Mesothelial cell of epicardium (in vitro differentiated cells): ENCODE results near the gene CEP128. TPM values are rescaled to one million over a fixed set of nuclear protein-coding genes. Genes with fewer than 3 reads are reported as not detected.

ENCODE experiments used
- DNase-seq, 2 experiments: peaks; one replicate each; pipeline ENCODE4 v3.0.0; 2021; ENCODE audit warnings: low spot score in 2 of 2; ENCODE audit not compliant: unreplicated experiment in 2 of 2
- H3K27ac Mint-ChIP-seq: 2 replicates; pipeline ENCODE4 v1.8.0; 2021; ENCODE audit warnings: mixed read lengths
- H3K27me3 Mint-ChIP-seq: 2 replicates; pipeline ENCODE4 v1.8.0; 2021; ENCODE audit warnings: low read depth, mixed read lengths
- H3K36me3 Mint-ChIP-seq: 2 replicates; pipeline ENCODE4 v1.8.0; 2021; ENCODE audit warnings: mixed read lengths
- H3K4me1 Mint-ChIP-seq: 2 replicates; pipeline ENCODE4 v1.8.0; 2021; ENCODE audit warnings: mixed read lengths
- H3K4me3 Mint-ChIP-seq: 2 replicates; pipeline ENCODE4 v1.8.0; 2021; ENCODE audit warnings: mild to moderate bottlenecking, moderate library complexity, mixed read lengths
- H3K9me3 Mint-ChIP-seq: 2 replicates; pipeline ENCODE4 v1.8.0; 2021; ENCODE audit warnings: mixed read lengths
- total RNA-seq: library from RNA; stranded (reverse); gene quantifications from 3 replicates; pipeline ENCODE4 v1.2.1, GENCODE V29; 2021
- TF ChIP-seq, protein P1 (sequence below): fragments of 200-600 bp; sonication (generic); IDR thresholded peaks from one replicate; pipeline ENCODE4 v1.5.0; 2021; ENCODE audit warnings: antibody characterized with exemption; ENCODE audit not compliant: unreplicated experiment

Gene CEP128
- total RNA-seq, 1 donor from 2014 or later: 14.8 TPM

DNA sequence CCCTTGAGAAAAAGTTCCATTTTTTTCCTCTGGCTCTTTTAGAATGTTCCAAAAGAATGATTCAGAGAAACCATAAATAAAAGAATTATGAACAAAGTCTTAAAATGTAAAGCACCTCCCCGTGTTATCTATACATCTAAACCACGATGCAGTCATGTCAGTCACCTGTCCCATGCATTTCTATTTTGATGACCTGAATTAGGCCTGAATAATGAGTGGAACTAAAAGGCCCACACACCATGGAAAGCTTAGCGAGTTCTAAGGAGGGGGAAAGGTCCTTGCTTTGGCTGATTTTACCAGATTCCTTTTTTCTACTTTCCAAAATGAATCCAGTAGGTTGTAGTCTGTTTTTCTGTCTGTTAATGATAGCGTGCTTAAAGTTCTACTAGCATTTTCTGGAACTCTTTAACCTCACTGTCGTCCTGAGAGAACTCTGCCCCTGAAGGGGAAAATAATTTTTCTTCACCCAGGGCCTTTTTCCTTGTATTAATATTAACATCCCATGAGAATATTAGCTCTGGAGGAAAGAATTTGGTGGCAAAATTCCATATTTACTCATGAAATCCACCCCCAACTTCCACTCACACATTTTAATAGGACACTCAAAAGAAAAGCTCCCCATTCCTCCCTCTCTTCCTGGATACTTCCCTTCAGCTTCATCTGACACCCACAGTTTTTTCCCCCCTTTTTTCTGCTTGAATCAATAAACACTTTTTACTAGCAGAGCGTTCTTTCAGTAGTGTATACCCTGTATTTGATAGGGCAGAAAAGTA lies 464.0 kb downstream of the CEP128 start:
- no peak for DNase-seq
- Mint-ChIP-seq H3K4me3 (no peak overlapping the region), H3K4me1 (no peaks in the 10 kb centered on the region), H3K9me3 (peaks cover 13% of the 10 kb centered on the region), H3K36me3 (peaks cover 3% of the 10 kb centered on the region), H3K27me3 (no peaks in the 10 kb centered on the region), H3K27ac (no peak overlapping the region)
- TF ChIP-seq, protein P1, sequence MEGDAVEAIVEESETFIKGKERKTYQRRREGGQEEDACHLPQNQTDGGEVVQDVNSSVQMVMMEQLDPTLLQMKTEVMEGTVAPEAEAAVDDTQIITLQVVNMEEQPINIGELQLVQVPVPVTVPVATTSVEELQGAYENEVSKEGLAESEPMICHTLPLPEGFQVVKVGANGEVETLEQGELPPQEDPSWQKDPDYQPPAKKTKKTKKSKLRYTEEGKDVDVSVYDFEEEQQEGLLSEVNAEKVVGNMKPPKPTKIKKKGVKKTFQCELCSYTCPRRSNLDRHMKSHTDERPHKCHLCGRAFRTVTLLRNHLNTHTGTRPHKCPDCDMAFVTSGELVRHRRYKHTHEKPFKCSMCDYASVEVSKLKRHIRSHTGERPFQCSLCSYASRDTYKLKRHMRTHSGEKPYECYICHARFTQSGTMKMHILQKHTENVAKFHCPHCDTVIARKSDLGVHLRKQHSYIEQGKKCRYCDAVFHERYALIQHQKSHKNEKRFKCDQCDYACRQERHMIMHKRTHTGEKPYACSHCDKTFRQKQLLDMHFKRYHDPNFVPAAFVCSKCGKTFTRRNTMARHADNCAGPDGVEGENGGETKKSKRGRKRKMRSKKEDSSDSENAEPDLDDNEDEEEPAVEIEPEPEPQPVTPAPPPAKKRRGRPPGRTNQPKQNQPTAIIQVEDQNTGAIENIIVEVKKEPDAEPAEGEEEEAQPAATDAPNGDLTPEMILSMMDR: no peak

DNA sequence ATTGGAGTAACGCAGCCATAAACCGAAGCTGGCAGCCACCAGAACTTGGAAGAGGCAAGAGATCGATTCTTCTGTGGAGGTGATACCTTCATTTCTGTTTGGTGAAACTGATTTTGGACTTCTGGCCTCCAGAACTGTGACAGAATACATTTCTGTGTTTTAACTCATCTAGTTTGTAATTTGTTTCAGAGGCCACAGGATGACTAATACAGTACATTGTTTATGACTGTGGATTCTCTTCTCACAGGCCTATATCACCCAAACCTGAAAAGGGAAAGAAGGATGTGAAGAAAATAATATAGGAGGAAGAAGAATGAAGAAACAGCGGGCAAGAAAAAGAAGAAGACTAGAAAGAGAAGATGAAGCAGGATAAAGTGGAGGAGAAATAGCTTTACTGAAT lies 466.5 kb downstream of the CEP128 start:
- Mint-ChIP-seq H3K4me1 (no peaks in the 10 kb centered on the region), H3K36me3 (peaks cover 3% of the 10 kb centered on the region), H3K27me3 (no peaks in the 10 kb centered on the region), H3K9me3 (peaks cover 27% of the 10 kb centered on the region), H3K27ac (no peak overlapping the region), H3K4me3 (no peak overlapping the region)
- TF ChIP-seq, protein P1: no peak
- no peak for DNase-seq

DNA sequence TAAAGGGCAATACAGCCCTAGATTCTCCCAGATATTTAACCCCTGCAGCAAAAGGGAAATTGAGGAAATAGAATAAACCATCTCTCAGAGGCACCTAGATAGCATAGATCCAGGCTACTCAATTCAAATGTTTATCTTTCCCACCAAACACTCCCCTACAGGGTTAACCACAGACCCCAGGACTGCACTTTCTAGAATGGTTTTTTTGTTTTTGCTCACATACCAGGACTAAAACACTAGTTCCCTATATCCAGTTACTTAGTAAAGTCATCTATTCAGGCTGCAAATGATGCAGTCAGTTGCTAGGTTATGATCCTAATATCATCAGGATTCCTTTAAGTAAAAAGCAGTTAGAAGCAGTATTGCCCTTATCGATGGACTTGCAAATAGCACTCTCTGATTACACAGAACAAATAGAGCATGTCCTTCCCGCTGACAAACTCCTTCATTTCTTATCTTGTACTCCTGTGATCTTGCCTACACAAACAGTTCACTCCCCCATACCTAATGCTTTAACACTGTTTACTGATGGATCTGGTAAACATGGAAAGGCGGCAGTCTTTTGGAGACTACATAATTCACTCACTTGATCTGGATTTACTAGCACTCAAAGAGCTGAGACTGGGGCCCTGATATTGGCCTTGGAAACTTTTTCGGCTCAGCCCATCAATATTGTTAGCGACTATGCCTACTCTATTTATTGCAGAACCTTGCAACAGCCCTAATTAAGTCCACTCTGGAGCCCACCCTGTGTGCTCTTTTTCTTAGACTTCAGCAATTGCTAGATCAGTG lies 473.0 kb downstream of the CEP128 start:
- Mint-ChIP-seq H3K9me3 (peaks cover 25% of the 10 kb centered on the region), H3K27me3 (no peaks in the 10 kb centered on the region), H3K4me3 (no peak overlapping the region), H3K27ac (no peak overlapping the region), H3K4me1 (no peaks in the 10 kb centered on the region), H3K36me3 (no peaks in the 10 kb centered on the region)
- TF ChIP-seq, protein P1: no peak
- DNase-seq: no peak

DNA sequence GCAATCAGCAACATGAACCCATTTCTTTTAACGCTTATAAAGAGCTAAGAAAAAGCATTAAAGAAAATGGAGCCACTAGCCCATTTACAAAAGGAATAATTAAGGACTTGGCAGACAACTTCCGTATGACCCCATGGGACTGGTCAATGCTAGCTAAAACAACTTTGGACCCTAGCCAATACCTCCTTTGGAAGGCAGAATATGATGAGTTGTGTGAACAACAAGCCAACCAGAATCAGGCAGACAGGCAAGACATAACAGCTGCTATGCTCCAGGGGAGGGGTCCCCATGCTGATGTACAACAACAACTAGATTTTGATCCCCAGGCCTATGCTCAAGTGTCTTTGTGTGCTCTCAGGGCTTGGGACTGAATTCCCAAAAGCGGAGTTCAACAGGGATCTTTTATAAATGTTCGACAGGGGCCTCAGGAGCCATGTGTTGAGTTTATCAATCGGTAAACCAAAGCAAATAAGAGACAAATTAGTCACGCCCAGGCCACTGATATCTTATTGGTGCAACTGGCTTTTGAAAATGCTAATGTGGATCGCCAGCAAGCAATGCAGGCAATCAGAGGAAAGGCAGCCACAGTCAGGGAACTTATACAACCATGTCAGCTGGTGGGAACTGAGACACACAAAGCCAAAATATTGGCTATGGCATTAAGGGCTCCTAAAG lies 475.9 kb downstream of the CEP128 start:
- Mint-ChIP-seq H3K27me3 (no peaks in the 10 kb centered on the region), H3K27ac (no peak overlapping the region), H3K4me1 (no peaks in the 10 kb centered on the region), H3K36me3 (no peaks in the 10 kb centered on the region), H3K9me3 (peaks cover 11% of the 10 kb centered on the region), H3K4me3 (no peak overlapping the region)
- no peak for DNase-seq
- TF ChIP-seq, protein P1: no peak

DNA sequence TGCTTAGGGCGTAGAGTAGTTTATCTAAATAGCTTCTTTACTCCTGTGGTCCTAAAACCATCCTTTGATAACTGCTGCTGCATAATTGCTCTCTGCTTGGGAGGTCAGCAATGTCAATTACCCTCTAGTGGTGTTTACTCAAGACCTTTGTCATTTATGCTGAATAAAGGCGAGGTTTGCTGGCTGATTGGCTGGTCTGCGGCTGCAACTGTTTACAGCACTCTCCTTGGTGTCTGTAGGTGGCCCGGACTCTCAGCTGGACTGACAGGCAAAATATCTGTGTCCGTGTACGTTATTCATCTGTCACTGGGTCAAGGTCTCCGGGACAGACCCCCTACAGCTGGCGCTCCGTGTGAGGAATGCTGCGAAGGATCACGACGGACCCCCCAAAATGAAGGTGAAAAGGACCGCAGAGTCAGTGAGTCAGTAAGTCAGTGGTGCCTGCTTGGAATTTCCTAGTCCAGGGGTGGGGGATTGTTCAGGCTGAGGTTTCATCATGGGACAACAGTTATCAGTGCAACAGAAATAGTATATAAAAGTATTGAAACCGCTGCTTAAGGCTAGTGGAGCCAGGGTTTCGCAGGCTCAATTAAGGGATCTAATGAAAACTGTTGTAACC lies 476.9 kb downstream of the CEP128 start:
- peaks cover 11% of the 10 kb centered on the region for H3K9me3 Mint-ChIP-seq
- H3K27me3 Mint-ChIP-seq: no peaks in the 10 kb centered on the region
- TF ChIP-seq, protein P1: no peak
- H3K4me3 Mint-ChIP-seq: no peak overlapping the region
- H3K4me1 Mint-ChIP-seq: no peaks in the 10 kb centered on the region
- no peak overlapping the region for H3K27ac Mint-ChIP-seq
- no peak for DNase-seq
- no peaks in the 10 kb centered on the region for H3K36me3 Mint-ChIP-seq
